HG03378 (cell line): Measurements from ENCODE around the gene ATL2.

Experiments used
- ATAC-seq: cut with Tn5 transposase; IDR thresholded peaks from one replicate; pipeline ENCODE4 v1.9.1; 2021; ENCODE audit warnings: mild to moderate bottlenecking, moderate library complexity; ENCODE audit not compliant: unreplicated experiment

Gene ATL2

DNA sequence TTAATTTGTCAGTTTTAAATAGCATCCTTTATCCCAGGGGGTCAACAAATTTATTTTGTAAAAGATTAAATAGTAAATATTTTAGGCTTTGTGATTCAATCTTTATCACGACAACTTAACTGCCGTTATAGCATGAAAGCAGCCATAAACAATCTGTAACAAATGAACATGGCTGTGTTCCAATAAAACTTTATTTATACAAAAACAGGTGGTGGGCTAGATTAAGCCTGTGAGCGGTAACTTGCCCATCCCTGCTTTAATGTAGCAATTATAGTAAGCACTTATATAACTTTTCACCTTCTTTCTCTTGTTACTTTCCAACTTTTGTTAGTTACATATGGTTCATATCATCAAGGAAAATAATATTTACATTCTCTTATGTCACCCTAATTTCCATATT lies 121.9 kb downstream of the ATL2 start:
- no peak for ATAC-seq

DNA sequence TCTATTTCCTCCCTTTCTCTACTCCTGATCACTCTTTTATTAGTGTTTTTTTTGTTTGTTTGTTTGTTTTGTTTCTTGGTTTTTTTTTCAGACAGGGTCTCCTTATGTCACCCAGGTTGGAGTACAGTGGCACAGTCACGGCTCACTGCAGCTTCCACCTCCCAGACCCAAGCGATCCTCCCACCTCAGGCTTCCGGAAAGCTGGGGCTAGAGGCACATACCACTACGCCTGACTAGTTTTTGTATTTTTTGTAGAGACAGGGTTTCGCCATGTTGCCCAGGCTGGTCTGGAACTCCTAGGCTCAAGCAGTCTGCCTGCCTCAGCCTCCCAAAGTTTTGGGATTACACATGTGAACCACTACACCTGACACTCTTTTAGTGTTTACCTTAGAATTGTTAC lies 122.3 kb downstream of the ATL2 start:
- ATAC-seq, result no peak

DNA sequence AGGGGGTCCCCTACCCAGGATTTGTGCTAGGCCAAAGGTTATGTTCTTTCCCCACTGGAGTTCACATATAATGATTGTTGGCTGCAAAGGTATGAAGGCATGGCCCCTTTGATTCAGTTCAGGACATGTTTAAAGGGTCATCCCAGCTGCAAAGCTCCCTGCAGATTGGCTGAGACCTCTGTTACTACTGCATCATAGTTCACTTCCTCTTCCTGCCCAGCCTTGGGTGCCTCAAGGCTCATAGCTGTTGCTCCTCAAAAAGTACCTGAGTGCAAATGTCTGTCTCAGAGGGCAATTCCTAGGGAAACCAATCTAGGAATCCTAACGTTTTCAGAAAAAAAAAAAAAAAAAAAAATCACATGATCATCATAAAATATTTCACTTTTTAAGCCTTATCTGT lies 125.1 kb downstream of the ATL2 start:
- no peak for ATAC-seq

DNA sequence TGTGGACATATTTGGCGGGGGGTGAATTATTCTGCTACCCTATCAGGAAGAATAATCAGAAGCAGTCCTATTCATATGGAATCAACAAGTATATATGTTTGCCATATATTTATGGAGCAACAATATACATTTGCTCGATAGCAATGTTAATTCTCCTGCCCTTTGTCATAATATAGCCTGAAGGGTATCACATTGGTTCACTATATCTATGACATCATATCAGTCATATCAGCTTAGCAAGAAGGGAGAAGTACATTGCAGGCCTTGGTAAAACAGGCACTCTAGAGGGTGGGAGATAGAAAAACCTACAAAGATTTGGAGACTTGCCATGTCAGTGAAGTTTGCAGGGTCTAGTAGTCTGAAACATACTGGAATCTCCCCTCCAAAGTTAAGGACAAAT lies 128.4 kb downstream of the ATL2 start:
- ATAC-seq, result no peak

DNA sequence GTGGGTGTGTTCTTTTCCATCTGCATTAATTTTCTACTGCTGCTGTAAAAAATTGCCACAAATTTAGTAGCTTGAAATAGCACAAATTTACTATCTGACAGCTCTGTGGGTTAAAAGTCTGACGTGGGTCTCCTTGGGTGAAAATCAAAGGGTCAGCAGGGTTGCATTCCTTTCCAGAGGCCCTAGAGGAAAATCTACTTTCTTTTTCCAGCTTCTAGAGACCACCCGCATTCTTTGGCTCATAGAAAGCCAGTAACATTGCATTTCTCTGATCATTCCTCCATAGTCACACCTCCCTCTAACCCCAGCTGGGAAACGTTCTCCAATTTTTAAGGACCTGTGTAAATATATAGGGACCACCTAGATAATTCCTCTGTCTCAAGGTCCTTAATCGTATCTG lies 128.8 kb downstream of the ATL2 start:
- no peak for ATAC-seq

DNA sequence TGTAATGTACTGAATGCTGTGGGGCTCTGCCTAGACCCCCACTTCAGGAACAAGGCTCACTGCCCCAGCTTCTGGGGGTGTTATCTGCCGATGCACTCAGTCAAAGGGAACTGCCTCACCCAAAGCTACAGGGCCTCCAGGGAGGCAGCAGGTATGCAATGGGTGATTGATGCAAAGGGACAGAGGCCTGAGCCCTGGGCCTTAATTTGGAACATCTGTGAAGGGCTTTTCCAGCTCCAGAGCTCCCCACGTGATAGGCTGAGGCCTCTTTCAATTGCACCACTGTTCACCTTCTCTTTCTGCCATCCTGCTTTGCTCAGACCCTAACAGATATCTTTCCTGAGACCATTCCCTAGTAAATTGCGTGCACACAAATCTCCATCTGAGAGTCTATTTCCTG lies 131.0 kb downstream of the ATL2 start:
- ATAC-seq, result no peak

DNA sequence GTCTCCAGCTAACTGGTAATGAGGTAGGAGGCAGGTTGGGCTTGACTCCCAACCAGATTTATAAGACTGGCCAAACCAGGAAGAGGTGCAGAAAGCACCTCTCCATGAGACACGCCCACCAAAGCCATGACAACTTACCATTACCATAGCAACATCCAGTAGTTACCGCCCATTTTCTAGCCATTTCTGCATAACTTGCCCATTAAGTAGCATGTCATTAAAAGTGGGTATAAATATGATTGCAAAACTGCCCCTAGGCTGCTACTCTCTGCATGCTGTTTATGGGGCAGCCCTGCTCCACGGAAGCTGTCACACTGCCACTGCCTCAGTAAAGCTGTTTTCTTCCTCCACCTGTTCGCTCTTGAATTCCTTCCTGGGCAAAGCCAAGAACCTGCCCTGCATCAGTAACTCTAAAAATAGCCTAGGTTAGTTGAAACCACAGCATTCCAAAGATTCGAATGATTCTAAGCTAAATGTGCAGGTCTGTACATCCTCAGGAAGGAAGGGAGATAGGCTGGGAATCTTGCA lies 131.9 kb downstream of the ATL2 start:
- no peak for ATAC-seq

DNA sequence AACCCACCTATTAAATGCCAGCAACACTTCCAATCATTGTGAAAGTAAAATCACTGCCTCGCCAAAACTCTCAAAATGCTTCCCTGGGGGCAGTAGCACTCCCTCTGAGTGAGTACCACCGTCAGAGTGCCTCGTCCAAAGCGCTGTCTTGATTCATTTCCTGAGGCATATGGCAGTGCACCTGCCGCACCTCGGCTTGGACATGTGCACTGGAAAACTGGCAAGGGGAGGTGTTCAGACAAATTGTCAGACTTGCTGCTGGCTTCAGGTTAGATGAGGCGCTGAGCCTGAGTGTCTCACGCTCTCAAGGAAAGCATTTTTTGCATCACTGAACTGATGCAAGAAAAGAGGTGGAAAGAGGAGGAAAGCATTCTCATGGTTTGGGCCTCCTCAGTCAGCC lies 132.8 kb downstream of the ATL2 start:
- no peak for ATAC-seq
